Raji (cell line): ENCODE data around the gene AIDA.

Experiments
- POLR2A ChIP-seq: IDR thresholded peaks from 2 replicates; pipeline ENCODE4 v1.6.1; 2011; ENCODE audit warnings: low read depth, low read length, control low read depth; ENCODE audit not compliant: insufficient read depth

The AIDA gene

GRCh38 chr1:222624214-222624613 lies 88.1 kb downstream of the AIDA start:
- no peak for TF ChIP-seq POLR2A

DNA sequence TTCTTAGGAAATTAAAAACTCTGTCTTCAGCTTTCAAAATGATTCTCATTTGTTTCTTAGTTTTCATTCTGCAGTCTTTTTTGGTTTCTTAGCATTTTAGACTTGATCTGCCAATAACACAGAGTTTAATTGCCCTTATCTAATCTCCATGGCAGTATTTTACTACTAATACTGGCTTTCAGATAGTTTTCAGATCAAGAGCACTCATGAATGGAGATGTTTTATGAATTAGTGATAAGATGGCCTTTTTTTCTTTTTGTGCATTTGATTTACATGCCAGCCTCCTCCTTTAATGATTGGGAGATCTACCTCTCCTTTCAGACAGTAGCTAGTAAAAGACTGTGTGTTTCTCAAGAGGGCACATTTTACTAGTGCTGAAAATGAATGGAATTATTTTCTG lies 88.8 kb downstream of the AIDA start:
- TF ChIP-seq POLR2A, result no peak

GRCh38 chr1:222622765-222623164 lies 89.5 kb downstream of the AIDA start:
- no peak for TF ChIP-seq POLR2A

GRCh38 chr1:222620566-222620965 lies 91.7 kb downstream of the AIDA start:
- no peak for TF ChIP-seq POLR2A

- no peak for TF ChIP-seq POLR2A
Observed at GRCh38 chr1:222618880-222619596, 93.3 kb downstream of the AIDA start.
